ENCODE measurements around the gene UBXN10.

GRCh38 chr1:20220036-20220435, 34.1 kb downstream of the UBXN10 start:
- TF ChIP-seq POLR2AphosphoS5 (IDR thresholded peaks at IDR 0.05; ENCODE audit: borderline replicate concordance, low read depth, low read length) (no peak), EZH2 (IDR thresholded peaks at IDR 0.05) (no peak), FOXP2 (optimal IDR thresholded peaks at IDR 0.05; ENCODE audit: control extremely low read depth, extremely low read length, insufficient read depth) (no peak)

Measured in SK-N-MC (cell line).